Measurements from ENCODE around the gene CRK. TPM values are rescaled to one million over a fixed set of nuclear protein-coding genes. Genes with fewer than 3 reads are reported as not detected.

Gene CRK
- total and polyA plus RNA-seq, 2 of the 4 experiments (the other 2 are of a cell fraction), result 57.6 to 100 TPM

DNA sequence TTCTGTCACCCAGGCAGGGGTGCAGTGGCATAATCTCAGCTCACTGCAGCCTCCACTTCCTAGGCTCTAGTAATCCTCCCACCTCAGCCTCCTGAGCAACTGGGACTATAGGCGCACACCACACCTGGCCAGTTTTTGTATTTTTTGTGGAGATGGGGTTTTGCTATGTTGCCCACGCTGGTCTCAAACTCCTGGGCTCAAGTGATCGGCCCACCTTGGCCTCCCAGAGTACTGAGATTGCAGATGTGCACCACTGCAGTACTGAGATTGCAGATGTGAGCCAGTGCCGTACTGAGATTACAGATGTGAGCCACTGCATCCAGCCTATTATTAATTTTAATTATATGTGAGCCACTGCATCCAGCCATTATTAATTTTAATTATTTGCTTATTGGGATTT is 13.8 kb downstream of the CRK start:
- Histone ChIP-seq H3K18ac (ENCODE audit: low read depth, low read length) (no peak overlapping the region), H3K4ac (ENCODE audit: low read depth, low read length) (no peak overlapping the region), H4K91ac (ENCODE audit: insufficient read depth, low read depth, low read length) (no peak overlapping the region), H2AK5ac (ENCODE audit: low read depth, low read length) (no peak overlapping the region), H3K4me1 (ENCODE audit: control insufficient read depth, insufficient read depth, low read length) (peaks cover 15% of the 10 kb centered on the region), H4K20me1 (ENCODE audit: insufficient read depth, low read length) (peaks cover 85% of the 10 kb centered on the region), H2BK5ac (ENCODE audit: low read depth, low read length, poor library complexity, severe bottlenecking) (no peak overlapping the region), H3K23ac (ENCODE audit: low read depth, low read length) (no peak overlapping the region), H3K56ac (ENCODE audit: extremely low read depth, insufficient read depth, low read length) (no peak overlapping the region), H2AFZ (replicated peaks; ENCODE audit: low read length, poor library complexity) (no peak overlapping the region), H2BK120ac (ENCODE audit: low read depth, low read length) (no peak overlapping the region), H3K27me3 (ENCODE audit: control insufficient read depth, insufficient read depth, low read length) (no peaks in the 10 kb centered on the region), H2BK20ac (ENCODE audit: low read depth, low read length) (no peak overlapping the region), H3K4me3 (ENCODE audit: insufficient read depth, low read depth, low read length) (no peak overlapping the region), H3K14ac (replicated peaks; ENCODE audit: low read depth, low read length) (no peak overlapping the region), H4K5ac (ENCODE audit: low read depth, low read length) (no peak overlapping the region), H2BK15ac (ENCODE audit: low read depth, low read length) (no peak overlapping the region), H4K8ac (ENCODE audit: low read depth in 2 of 2, low read length in 2 of 2) (no peak overlapping the region), H3K9me1 (ENCODE audit: insufficient read depth, low read length) (peaks cover 16% of the 10 kb centered on the region; the same call in 1 of the 2 replicates), H3K4me2 (ENCODE audit: low read depth, low read length) (no peak overlapping the region), H2AK9ac (replicated peaks; ENCODE audit: low read depth, low read length, poor library complexity) (no peak overlapping the region), H3K9ac (ENCODE audit: low read depth, low read length) (no peak overlapping the region), H3K9me3 (ENCODE audit: control insufficient read depth, insufficient read depth, low read length) (no peaks in the 10 kb centered on the region), H3K79me1 (ENCODE audit: low read depth in 1 of 2, low read length in 2 of 2) (peaks cover 4 to 60% of the 10 kb centered on the region in 2 experiments; a peak in 3 of 4 replicates), H3K36me3 (ENCODE audit: control insufficient read depth, insufficient read depth, low read length) (peaks cover 16% of the 10 kb centered on the region), H3K27ac (ENCODE audit: insufficient read depth, low read length) (no peak overlapping the region)
- no TSS peak for BruUV-seq (replicated peaks)
- in situ Hi-C loops (cut with MboI; ENCODE audit: low sequenced_read_pairs), result no loop called here
- TF ChIP-seq MAFK (IDR thresholded peaks at IDR 0.05; ENCODE audit: low read depth, low read length) (no peak), NFE2L2 (IDR thresholded peaks at IDR 0.05; ENCODE audit: low read depth, low read length) (no peak), MAZ (IDR thresholded peaks at IDR 0.05; ENCODE audit: borderline replicate concordance, low read depth, low read length) (no peak), RFX5 (IDR thresholded peaks at IDR 0.05; ENCODE audit: low read depth, low read length) (no peak), MXI1 (IDR thresholded peaks at IDR 0.05; ENCODE audit: borderline replicate concordance, low read depth, low read length) (no peak), BHLHE40 (IDR thresholded peaks at IDR 0.05; ENCODE audit: low read depth, low read length) (no peak), CEBPB (IDR thresholded peaks at IDR 0.05; ENCODE audit: low read depth, low read length) (no peak), CHD1 (IDR thresholded peaks at IDR 0.05; ENCODE audit: low read depth, low read length) (no peak), POLR2A (IDR thresholded peaks at IDR 0.05; ENCODE audit: low read depth, low read length) (no peak)
- TF ChIP-seq, protein P1, sequence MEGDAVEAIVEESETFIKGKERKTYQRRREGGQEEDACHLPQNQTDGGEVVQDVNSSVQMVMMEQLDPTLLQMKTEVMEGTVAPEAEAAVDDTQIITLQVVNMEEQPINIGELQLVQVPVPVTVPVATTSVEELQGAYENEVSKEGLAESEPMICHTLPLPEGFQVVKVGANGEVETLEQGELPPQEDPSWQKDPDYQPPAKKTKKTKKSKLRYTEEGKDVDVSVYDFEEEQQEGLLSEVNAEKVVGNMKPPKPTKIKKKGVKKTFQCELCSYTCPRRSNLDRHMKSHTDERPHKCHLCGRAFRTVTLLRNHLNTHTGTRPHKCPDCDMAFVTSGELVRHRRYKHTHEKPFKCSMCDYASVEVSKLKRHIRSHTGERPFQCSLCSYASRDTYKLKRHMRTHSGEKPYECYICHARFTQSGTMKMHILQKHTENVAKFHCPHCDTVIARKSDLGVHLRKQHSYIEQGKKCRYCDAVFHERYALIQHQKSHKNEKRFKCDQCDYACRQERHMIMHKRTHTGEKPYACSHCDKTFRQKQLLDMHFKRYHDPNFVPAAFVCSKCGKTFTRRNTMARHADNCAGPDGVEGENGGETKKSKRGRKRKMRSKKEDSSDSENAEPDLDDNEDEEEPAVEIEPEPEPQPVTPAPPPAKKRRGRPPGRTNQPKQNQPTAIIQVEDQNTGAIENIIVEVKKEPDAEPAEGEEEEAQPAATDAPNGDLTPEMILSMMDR (conservative IDR thresholded peaks at IDR 0.05; ENCODE audit: low read depth, low read length), result no peak
- TF ChIP-seq, protein P2, sequence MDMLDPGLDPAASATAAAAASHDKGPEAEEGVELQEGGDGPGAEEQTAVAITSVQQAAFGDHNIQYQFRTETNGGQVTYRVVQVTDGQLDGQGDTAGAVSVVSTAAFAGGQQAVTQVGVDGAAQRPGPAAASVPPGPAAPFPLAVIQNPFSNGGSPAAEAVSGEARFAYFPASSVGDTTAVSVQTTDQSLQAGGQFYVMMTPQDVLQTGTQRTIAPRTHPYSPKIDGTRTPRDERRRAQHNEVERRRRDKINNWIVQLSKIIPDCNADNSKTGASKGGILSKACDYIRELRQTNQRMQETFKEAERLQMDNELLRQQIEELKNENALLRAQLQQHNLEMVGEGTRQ (IDR thresholded peaks at IDR 0.05; ENCODE audit: low read depth, low read length), result no peak
- TF ChIP-seq, protein P3, sequence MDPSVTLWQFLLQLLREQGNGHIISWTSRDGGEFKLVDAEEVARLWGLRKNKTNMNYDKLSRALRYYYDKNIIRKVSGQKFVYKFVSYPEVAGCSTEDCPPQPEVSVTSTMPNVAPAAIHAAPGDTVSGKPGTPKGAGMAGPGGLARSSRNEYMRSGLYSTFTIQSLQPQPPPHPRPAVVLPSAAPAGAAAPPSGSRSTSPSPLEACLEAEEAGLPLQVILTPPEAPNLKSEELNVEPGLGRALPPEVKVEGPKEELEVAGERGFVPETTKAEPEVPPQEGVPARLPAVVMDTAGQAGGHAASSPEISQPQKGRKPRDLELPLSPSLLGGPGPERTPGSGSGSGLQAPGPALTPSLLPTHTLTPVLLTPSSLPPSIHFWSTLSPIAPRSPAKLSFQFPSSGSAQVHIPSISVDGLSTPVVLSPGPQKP (IDR thresholded peaks at IDR 0.05; ENCODE audit: borderline replicate concordance, low read depth, low read length), result no peak
- dilution Hi-C loops (cut with HindIII; ENCODE audit: low sequenced_read_pairs, unreplicated experiment), result no loop called here
- DNase-seq, result no peak
- ChIA-PET CTCF (no interaction called here), POLR2A (ENCODE audit: unreplicated experiment) (no interaction called here)
- no CpG with 5 or more reads among the region's 4 CpGs for WGBS, 2 experiments (ENCODE audit: extremely low coverage in 2 of 2, insufficient read length in 1 of 2)
- intact Hi-C loops (cut with micrococcal nuclease), result no loop called here
- no peak for ATAC-seq (ENCODE audit: low read depth)
